HepG2 (cell line): Measurements from ENCODE around the gene KCTD16. TPM values are rescaled to one million over a fixed set of nuclear protein-coding genes. Genes with fewer than 3 reads are reported as not detected.

Experiments used
- ARID2 ChIP-seq: sonication (generic); formaldehyde crosslinking; IDR thresholded peaks from 2 replicates; pipeline ENCODE4 v1.8.1; 2022; ENCODE audit warnings: mild to moderate bottlenecking, missing genetic modification reagents, borderline replicate concordance
- BCL6 ChIP-seq: IDR thresholded peaks from 2 replicates; pipeline ENCODE4 v1.6.1; 2016; ENCODE audit warnings: missing genetic modification reagents, missing compliant biosample characterization
- ISX ChIP-seq: sonication (generic); formaldehyde crosslinking; conservative IDR thresholded peaks from 2 replicates; pipeline ENCODE4 v1.5.0; 2020; ENCODE audit warnings: missing genetic modification reagents
- KLF12 ChIP-seq: sonication (generic); formaldehyde crosslinking; IDR thresholded peaks from 2 replicates; pipeline ENCODE4 v1.4.0; 2020; ENCODE audit warnings: missing genetic modification reagents, borderline replicate concordance
- NCOA2 ChIP-seq: sonication (generic); formaldehyde crosslinking; IDR thresholded peaks from 2 replicates; pipeline ENCODE4 v1.8.0; 2022; ENCODE audit warnings: inconsistent platforms
- NFE2 ChIP-seq: sonication (generic); formaldehyde crosslinking; IDR thresholded peaks from 2 replicates; pipeline ENCODE4 v1.4.0; 2020; ENCODE audit warnings: missing genetic modification reagents
- SATB2 ChIP-seq: sonication (generic); formaldehyde crosslinking; IDR thresholded peaks from 2 replicates; pipeline ENCODE4 v1.5.0; 2020; ENCODE audit warnings: missing genetic modification reagents
- SMARCC2 ChIP-seq: fragments of 450-650 bp; IDR thresholded peaks from 2 replicates; pipeline ENCODE4 v1.6.1; 2017; ENCODE audit warnings: antibody characterized with exemption, mild to moderate bottlenecking
- TAF1 ChIP-seq: sonication (generic); formaldehyde crosslinking; IDR thresholded peaks from 2 replicates; pipeline ENCODE4 v1.4.0; 2020; ENCODE audit warnings: missing genetic modification reagents
- ZFP41 ChIP-seq: sonication (generic); formaldehyde crosslinking; IDR thresholded peaks from 2 replicates; pipeline ENCODE4 v1.4.0; 2020; ENCODE audit warnings: mild to moderate bottlenecking, missing genetic modification reagents, borderline replicate concordance
- ZNF343 ChIP-seq: sonication (generic); formaldehyde crosslinking; IDR thresholded peaks from 2 replicates; pipeline ENCODE4 v1.4.0; 2020; ENCODE audit warnings: mild to moderate bottlenecking, missing genetic modification reagents
- ZNF441 ChIP-seq: sonication (generic); formaldehyde crosslinking; IDR thresholded peaks from 2 replicates; pipeline ENCODE4 v1.7.0; 2021; ENCODE audit warnings: missing genetic modification reagents, borderline replicate concordance
- ZNF605 ChIP-seq: sonication (generic); formaldehyde crosslinking; IDR thresholded peaks from 2 replicates; pipeline ENCODE4 v1.8.0; 2022; ENCODE audit warnings: mild to moderate bottlenecking, missing genetic modification reagents
- ZNF737 ChIP-seq: sonication (generic); formaldehyde crosslinking; IDR thresholded peaks from 2 replicates; pipeline ENCODE4 v1.5.0; 2020; ENCODE audit warnings: missing genetic modification reagents, mild to moderate bottlenecking, borderline replicate concordance
- ZNF792 ChIP-seq: IDR thresholded peaks from 2 replicates; pipeline ENCODE4 v1.6.1; 2016
- polyA plus RNA-seq, 8 experiments: library from polyadenylated mRNA; depleted of rRNA in 3 of 8; stranded (reverse) in 7 of 8; unstranded in 1 of 8; fragments of >200 nt; fragmentation: Illumina TruSeq in 4 of 8; extraction: Trizol in 4 of 8; gene quantifications; 2 replicates each; pipeline versions ENCODE4 v1.2.1 to v1.2.3, GENCODE V29; 2011 to 2016; ENCODE audit warnings: low read depth in 4 of 8, missing spikeins in 1 of 8, mixed read lengths in 1 of 8; ENCODE audit not compliant: insufficient read depth in 1 of 8
- total RNA-seq, 5 experiments: library from RNA; depleted of rRNA; stranded (reverse); fragments of >200 nt; fragmentation: Illumina TruSeq; extraction: Trizol; gene quantifications; 2 replicates each; pipeline ENCODE4 v1.2.3, GENCODE V29; 2016; ENCODE audit warnings: low read depth in 1 of 5
- TF ChIP-seq, protein P1 (sequence below): sonication (generic); formaldehyde crosslinking; IDR thresholded peaks from 2 replicates; pipeline ENCODE4; 2020; ENCODE audit warnings: missing genetic modification reagents, mild to moderate bottlenecking, borderline replicate concordance
- TF ChIP-seq, protein P2 (sequence below): sonication (generic); formaldehyde crosslinking; IDR thresholded peaks from 2 replicates; pipeline ENCODE4 v1.5.1; 2020; ENCODE audit warnings: missing genetic modification reagents, mild to moderate bottlenecking, borderline replicate concordance
- TF ChIP-seq, protein P3 (sequence below): sonication (generic); formaldehyde crosslinking; IDR thresholded peaks from 2 replicates; pipeline ENCODE4 v1.5.0; 2020; ENCODE audit warnings: missing genetic modification reagents
- TF ChIP-seq, protein P4 (sequence below): sonication (generic); formaldehyde crosslinking; IDR thresholded peaks from 2 replicates; pipeline ENCODE4 v1.4.0; 2020; ENCODE audit warnings: missing genetic modification reagents
- TF ChIP-seq, protein P5 (sequence below): sonication (generic); formaldehyde crosslinking; IDR thresholded peaks from 2 replicates; pipeline ENCODE4 v1.4.0; 2020; ENCODE audit warnings: missing genetic modification reagents

The KCTD16 gene
- total and polyA plus RNA-seq, 2 of the 13 experiments (the other 11 are each of a cell fraction or from before 2014, with no cell fraction given), result 0.02 to 0.09 TPM

DNA sequence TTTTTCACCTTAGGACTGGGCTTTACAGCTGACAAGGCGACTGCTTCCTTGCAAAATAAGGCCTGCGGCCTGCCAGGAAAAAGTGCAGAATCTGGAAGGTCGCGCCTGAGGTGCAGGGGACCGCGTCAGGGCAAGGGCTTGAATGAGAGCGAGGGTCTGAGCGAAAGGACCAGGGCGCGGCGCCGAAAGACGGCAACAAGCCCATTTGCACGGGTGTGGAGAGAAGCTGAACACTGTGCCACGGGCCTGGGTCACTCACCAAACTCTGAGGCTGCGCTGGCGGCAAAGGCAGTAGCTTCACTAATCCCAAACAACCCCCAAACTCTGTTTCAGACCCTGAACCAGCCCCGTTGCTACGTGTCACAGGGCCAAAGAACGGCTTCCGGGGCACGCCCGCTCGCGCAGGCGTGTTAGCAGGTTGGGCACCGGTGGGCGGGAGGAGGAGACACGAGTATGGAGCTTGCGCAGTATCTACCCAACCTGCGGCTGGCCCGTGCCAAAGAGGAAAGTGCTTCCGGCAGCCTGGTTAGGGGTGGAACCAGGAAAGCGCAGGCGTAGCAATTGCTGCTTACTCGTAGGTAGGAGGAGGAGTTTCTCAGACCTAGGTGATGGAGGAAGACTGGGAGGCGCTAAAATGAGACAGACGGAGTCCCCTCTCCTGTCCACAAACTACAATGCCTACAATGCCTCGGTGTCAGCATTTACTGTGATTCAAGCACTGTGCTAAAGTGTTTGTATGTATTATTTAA is at the start of gene KCTD16, which contains the start of gene YIPF5 (continued):
- TF ChIP-seq ZFP41 (CRISPR knock-in tag), result no peak
- no peak for TF ChIP-seq NFE2 (CRISPR knock-in tag)
- TF ChIP-seq, protein P1, sequence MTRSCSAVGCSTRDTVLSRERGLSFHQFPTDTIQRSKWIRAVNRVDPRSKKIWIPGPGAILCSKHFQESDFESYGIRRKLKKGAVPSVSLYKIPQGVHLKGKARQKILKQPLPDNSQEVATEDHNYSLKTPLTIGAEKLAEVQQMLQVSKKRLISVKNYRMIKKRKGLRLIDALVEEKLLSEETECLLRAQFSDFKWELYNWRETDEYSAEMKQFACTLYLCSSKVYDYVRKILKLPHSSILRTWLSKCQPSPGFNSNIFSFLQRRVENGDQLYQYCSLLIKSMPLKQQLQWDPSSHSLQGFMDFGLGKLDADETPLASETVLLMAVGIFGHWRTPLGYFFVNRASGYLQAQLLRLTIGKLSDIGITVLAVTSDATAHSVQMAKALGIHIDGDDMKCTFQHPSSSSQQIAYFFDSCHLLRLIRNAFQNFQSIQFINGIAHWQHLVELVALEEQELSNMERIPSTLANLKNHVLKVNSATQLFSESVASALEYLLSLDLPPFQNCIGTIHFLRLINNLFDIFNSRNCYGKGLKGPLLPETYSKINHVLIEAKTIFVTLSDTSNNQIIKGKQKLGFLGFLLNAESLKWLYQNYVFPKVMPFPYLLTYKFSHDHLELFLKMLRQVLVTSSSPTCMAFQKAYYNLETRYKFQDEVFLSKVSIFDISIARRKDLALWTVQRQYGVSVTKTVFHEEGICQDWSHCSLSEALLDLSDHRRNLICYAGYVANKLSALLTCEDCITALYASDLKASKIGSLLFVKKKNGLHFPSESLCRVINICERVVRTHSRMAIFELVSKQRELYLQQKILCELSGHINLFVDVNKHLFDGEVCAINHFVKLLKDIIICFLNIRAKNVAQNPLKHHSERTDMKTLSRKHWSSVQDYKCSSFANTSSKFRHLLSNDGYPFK (CRISPR knock-in tag), result peak; percentile 85; the same call in 1 of the 2 replicates
- TF ChIP-seq ISX, result peak; percentile 35; the same call in 1 of the 2 replicates
- no peak for TF ChIP-seq ZNF737 (CRISPR knock-in tag)
- TF ChIP-seq SATB2 (CRISPR knock-in tag), result peak; percentile 60; the same call in 1 of the 2 replicates
- 0 out of 2 replicates have a peak, but pooled peaks have one; percentile 14 for TF ChIP-seq ZNF792 (CRISPR knock-in tag)
- peak; percentile 75 for TF ChIP-seq TAF1 (CRISPR knock-in tag)
- TF ChIP-seq ZNF343 (CRISPR knock-in tag), result 0 out of 2 replicates have a peak, but pooled peaks have one; percentile 41
- 0 out of 2 replicates have a peak, but pooled peaks have one; percentile 47 for TF ChIP-seq KLF12 (CRISPR knock-in tag)
- TF ChIP-seq, protein P2, sequence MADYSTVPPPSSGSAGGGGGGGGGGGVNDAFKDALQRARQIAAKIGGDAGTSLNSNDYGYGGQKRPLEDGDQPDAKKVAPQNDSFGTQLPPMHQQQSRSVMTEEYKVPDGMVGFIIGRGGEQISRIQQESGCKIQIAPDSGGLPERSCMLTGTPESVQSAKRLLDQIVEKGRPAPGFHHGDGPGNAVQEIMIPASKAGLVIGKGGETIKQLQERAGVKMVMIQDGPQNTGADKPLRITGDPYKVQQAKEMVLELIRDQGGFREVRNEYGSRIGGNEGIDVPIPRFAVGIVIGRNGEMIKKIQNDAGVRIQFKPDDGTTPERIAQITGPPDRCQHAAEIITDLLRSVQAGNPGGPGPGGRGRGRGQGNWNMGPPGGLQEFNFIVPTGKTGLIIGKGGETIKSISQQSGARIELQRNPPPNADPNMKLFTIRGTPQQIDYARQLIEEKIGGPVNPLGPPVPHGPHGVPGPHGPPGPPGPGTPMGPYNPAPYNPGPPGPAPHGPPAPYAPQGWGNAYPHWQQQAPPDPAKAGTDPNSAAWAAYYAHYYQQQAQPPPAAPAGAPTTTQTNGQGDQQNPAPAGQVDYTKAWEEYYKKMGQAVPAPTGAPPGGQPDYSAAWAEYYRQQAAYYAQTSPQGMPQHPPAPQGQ, result 0 out of 2 replicates have a peak, but pooled peaks have one; percentile 47
- 0 out of 2 replicates have a peak, but pooled peaks have one; percentile 27 for TF ChIP-seq NCOA2 (CRISPR knock-in tag)
- no peak for TF ChIP-seq SMARCC2
- TF ChIP-seq, protein P3, sequence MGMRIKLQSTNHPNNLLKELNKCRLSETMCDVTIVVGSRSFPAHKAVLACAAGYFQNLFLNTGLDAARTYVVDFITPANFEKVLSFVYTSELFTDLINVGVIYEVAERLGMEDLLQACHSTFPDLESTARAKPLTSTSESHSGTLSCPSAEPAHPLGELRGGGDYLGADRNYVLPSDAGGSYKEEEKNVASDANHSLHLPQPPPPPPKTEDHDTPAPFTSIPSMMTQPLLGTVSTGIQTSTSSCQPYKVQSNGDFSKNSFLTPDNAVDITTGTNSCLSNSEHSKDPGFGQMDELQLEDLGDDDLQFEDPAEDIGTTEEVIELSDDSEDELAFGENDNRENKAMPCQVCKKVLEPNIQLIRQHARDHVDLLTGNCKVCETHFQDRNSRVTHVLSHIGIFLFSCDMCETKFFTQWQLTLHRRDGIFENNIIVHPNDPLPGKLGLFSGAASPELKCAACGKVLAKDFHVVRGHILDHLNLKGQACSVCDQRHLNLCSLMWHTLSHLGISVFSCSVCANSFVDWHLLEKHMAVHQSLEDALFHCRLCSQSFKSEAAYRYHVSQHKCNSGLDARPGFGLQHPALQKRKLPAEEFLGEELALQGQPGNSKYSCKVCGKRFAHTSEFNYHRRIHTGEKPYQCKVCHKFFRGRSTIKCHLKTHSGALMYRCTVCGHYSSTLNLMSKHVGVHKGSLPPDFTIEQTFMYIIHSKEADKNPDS, result no peak
- no peak for TF ChIP-seq BCL6
- no peak for TF ChIP-seq ARID2 (CRISPR knock-in tag)
- TF ChIP-seq, protein P4, sequence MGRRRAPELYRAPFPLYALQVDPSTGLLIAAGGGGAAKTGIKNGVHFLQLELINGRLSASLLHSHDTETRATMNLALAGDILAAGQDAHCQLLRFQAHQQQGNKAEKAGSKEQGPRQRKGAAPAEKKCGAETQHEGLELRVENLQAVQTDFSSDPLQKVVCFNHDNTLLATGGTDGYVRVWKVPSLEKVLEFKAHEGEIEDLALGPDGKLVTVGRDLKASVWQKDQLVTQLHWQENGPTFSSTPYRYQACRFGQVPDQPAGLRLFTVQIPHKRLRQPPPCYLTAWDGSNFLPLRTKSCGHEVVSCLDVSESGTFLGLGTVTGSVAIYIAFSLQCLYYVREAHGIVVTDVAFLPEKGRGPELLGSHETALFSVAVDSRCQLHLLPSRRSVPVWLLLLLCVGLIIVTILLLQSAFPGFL, result no peak
- peak; percentile 88; the same call in 1 of the 2 replicates for TF ChIP-seq ZNF605
- TF ChIP-seq ZNF441 (CRISPR knock-in tag), result peak; percentile 51; the same call in 1 of the 2 replicates
- TF ChIP-seq, protein P5, sequence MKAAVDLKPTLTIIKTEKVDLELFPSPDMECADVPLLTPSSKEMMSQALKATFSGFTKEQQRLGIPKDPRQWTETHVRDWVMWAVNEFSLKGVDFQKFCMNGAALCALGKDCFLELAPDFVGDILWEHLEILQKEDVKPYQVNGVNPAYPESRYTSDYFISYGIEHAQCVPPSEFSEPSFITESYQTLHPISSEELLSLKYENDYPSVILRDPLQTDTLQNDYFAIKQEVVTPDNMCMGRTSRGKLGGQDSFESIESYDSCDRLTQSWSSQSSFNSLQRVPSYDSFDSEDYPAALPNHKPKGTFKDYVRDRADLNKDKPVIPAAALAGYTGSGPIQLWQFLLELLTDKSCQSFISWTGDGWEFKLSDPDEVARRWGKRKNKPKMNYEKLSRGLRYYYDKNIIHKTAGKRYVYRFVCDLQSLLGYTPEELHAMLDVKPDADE, result 0 out of 2 replicates have a peak, but pooled peaks have one; percentile 75
